ENCODE results near the gene PDE6G.

DNA sequence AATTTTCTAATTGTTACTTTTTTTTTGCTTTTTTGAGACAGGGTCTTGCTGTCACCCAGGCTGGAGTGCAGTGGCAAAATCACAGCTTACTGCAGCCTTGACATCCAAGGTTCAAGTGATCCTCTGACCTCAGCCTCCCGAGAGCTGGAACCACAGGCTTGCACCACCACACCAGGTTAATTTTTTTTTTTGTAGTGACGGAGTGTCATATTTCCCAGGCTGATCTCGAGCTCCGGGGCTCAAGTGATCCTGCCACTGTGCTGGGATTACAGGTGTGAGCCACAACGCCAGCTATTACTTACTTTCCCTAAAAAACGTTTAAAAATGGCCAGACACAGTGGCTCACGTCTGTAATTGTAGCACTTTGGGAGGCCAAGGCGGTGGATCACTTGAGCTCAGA, 26.1 kb downstream of the PDE6G start:
- TF ChIP-seq POLR2A (IDR thresholded peaks at IDR 0.05) (no peak), CTCF (IDR thresholded peaks at IDR 0.05) (no peak)

All from body of pancreas (tissue), 4 donors.